H1 (cell line): ENCODE measurements around the gene STRN4. TPM values are rescaled to one million over a fixed set of nuclear protein-coding genes. Genes with fewer than 3 reads are reported as not detected.

Source experiments
- CTCF ChIA-PET: fragments of 300-600 bp; sonication (Branson Sonifier 250); formaldehyde crosslinking; loops from one replicate; lab custom pipeline; 2021; ENCODE audit not compliant: partially characterized antibody; lab: Charles Lee
- POLR2A ChIA-PET: fragments of 300-600 bp; sonication (Branson Sonifier 250); formaldehyde crosslinking; loops from one replicate; lab custom pipeline; 2021; ENCODE audit warnings: inconsistent platforms; ENCODE audit not compliant: partially characterized antibody; lab: Charles Lee
- DNase-seq, 2 experiments: peaks; one replicate each; pipeline versions ENCODE4 v3.0.0 to v3.0.0-alpha.2; 2010 to 2022; ENCODE audit warnings: low spot score in 2 of 2, low read depth in 1 of 2, mixed read lengths in 1 of 2
- FAIRE-seq: peaks from 2 replicates; lab custom pipeline; 2011; peaks lifted over from hg19 to GRCh38; lab: Jason Lieb, UNC
- H2AFZ ChIP-seq: 2 replicates; pipeline ENCODE4 v1.8.1; 2012; ENCODE audit warnings: low read length, inconsistent platforms
- H2AK5ac ChIP-seq: 2 replicates; pipeline ENCODE4 v1.6.1; 2013; ENCODE audit warnings: low read depth, low read length
- H2BK120ac ChIP-seq: replicated peaks from 2 replicates; pipeline ENCODE3; 2013; ENCODE audit warnings: low read depth, low read length, inconsistent platforms
- H2BK12ac ChIP-seq: 2 replicates; pipeline ENCODE4 v1.6.1; 2013; ENCODE audit warnings: low read depth, low read length
- H2BK15ac ChIP-seq: 2 replicates; pipeline ENCODE4 v1.6.1; 2013; ENCODE audit warnings: low read length
- H2BK20ac ChIP-seq: 2 replicates; pipeline ENCODE4 v1.6.1; 2013; ENCODE audit warnings: low read length
- H2BK5ac ChIP-seq: 2 replicates; pipeline ENCODE4 v1.6.1; 2013; ENCODE audit warnings: low read depth, low read length
- H3K14ac ChIP-seq: 2 replicates; pipeline ENCODE4 v1.6.1; 2013; ENCODE audit warnings: inconsistent platforms; ENCODE audit not compliant: insufficient read length
- H3K18ac ChIP-seq: 2 replicates; pipeline ENCODE4 v1.6.1; 2013; ENCODE audit warnings: low read length; ENCODE audit errors: extremely low read depth
- H3K23ac ChIP-seq: 2 replicates; pipeline ENCODE4 v1.6.1; 2013; ENCODE audit warnings: inconsistent platforms; ENCODE audit not compliant: insufficient read length
- H3K23me2 ChIP-seq: 2 replicates; pipeline ENCODE4 v1.6.1; 2013; ENCODE audit warnings: low read depth, low read length
- H3K27ac ChIP-seq: 2 replicates; pipeline ENCODE4 v1.6.1; 2011; ENCODE audit warnings: low read depth, low read length, inconsistent platforms
- H3K27me3 ChIP-seq, 4 experiments: replicated peaks in 1 of 4; 1 replicate in 1 of 4; 2 replicates in 3 of 4; pipeline versions ENCODE4 v1.6.1 to v1.8.1; 2011 to 2013; ENCODE audit warnings: low read length in 3 of 4, mild to moderate bottlenecking in 3 of 4, inconsistent platforms in 2 of 4, mixed read lengths in 2 of 4, moderate library complexity in 1 of 4; ENCODE audit not compliant: control insufficient read depth in 3 of 4, insufficient read depth in 3 of 4; ENCODE audit errors: extremely low read depth in 1 of 4
- H3K36me3 ChIP-seq, 4 experiments: 2 replicates each; pipeline versions ENCODE4 v1.6.1 to v1.8.1; 2011 to 2013; ENCODE audit warnings: mild to moderate bottlenecking in 4 of 4, low read length in 3 of 4, moderate library complexity in 2 of 4, control low read depth in 1 of 4, inconsistent platforms in 1 of 4; ENCODE audit not compliant: insufficient read depth in 4 of 4, control insufficient read depth in 2 of 4
- H3K4ac ChIP-seq: replicated peaks from 2 replicates; pipeline ENCODE3; 2013; ENCODE audit warnings: low read length, low read depth, mixed read lengths, inconsistent platforms; ENCODE audit not compliant: insufficient read length
- H3K4me1 ChIP-seq, 4 experiments: replicated peaks in 1 of 4; 1 replicate in 1 of 4; 2 replicates in 3 of 4; pipeline versions ENCODE4 v1.6.1 to v1.8.1; 2011 to 2013; ENCODE audit warnings: low read length in 3 of 4, inconsistent platforms in 2 of 4, mixed read lengths in 1 of 4; ENCODE audit not compliant: insufficient read depth in 4 of 4, control insufficient read depth in 3 of 4
- H3K4me2 ChIP-seq, 2 experiments: 2 replicates each; pipeline versions ENCODE4 v1.6.1 to v1.8.1; 2011 to 2013; ENCODE audit warnings: low read depth in 2 of 2, low read length in 2 of 2, control low read depth in 1 of 2, inconsistent platforms in 1 of 2, mild to moderate bottlenecking in 1 of 2; ENCODE audit not compliant: insufficient read depth in 1 of 2
- H3K4me3 ChIP-seq, 4 experiments: fragments of 200-600, 300-600 bp in 1 of 4; sonication (generic), shearing (Covaris generic), sonication (Bioruptor Twin) in 1 of 4; 2 replicates each; pipeline versions ENCODE4 v1.5.1 to v1.8.1; 2011 to 2016; ENCODE audit warnings: low read length in 4 of 4, low read depth in 3 of 4, control low read depth in 2 of 4, inconsistent platforms in 2 of 4, mild to moderate bottlenecking in 2 of 4, mixed read lengths in 1 of 4, moderate library complexity in 1 of 4; ENCODE audit not compliant: insufficient read depth in 2 of 4; ENCODE audit errors: extremely low read depth in 1 of 4
- H3K56ac ChIP-seq: replicated peaks from 2 replicates; pipeline ENCODE3; 2013; ENCODE audit warnings: low read depth, mild to moderate bottlenecking, mixed read lengths, low read length, inconsistent platforms; ENCODE audit not compliant: insufficient read length
- H3K79me1 ChIP-seq: 2 replicates; pipeline ENCODE4 v1.6.1; 2013; ENCODE audit warnings: low read depth, low read length, control low read depth
- H3K79me2 ChIP-seq, 2 experiments: 2 replicates each; pipeline versions ENCODE4 v1.6.1 to v1.8.1; 2012 to 2013; ENCODE audit warnings: low read length in 2 of 2, mild to moderate bottlenecking in 2 of 2, inconsistent platforms in 1 of 2; ENCODE audit not compliant: insufficient read depth in 2 of 2, control insufficient read depth in 1 of 2
- H3K9ac ChIP-seq, 4 experiments: replicated peaks in 1 of 4; 1 replicate in 1 of 4; 2 replicates in 3 of 4; pipeline versions ENCODE4 v1.6.1 to v1.8.1; 2011 to 2013; ENCODE audit warnings: low read depth in 3 of 4, low read length in 3 of 4, control low read depth in 2 of 4, mild to moderate bottlenecking in 2 of 4, moderate library complexity in 2 of 4, inconsistent platforms in 1 of 4; ENCODE audit errors: extremely low read depth in 1 of 4
- H3K9me3 ChIP-seq, 2 experiments: 2 replicates each; pipeline versions ENCODE4 v1.6.1 to v1.8.1; 2012 to 2013; ENCODE audit warnings: mild to moderate bottlenecking in 2 of 2, moderate library complexity in 2 of 2, control low read depth in 1 of 2, inconsistent platforms in 1 of 2, low read depth in 1 of 2, low read length in 1 of 2, mixed read lengths in 1 of 2; ENCODE audit not compliant: insufficient read depth in 2 of 2
- H4K20me1 ChIP-seq, 2 experiments: replicated peaks in 1 of 2; 2 replicates each; pipeline versions ENCODE3 to v1.8.1; 2011 to 2013; ENCODE audit warnings: inconsistent platforms in 2 of 2, low read length in 2 of 2, mild to moderate bottlenecking in 1 of 2; ENCODE audit not compliant: insufficient read depth in 2 of 2, control insufficient read depth in 1 of 2
- H4K5ac ChIP-seq: 2 replicates; pipeline ENCODE4 v1.6.1; 2013; ENCODE audit warnings: low read length, low read depth, mixed read lengths, inconsistent platforms; ENCODE audit not compliant: insufficient read length
- H4K8ac ChIP-seq: 2 replicates; pipeline ENCODE4 v1.8.0; 2013; ENCODE audit warnings: mild to moderate bottlenecking, moderate library complexity, low read length, inconsistent platforms; ENCODE audit not compliant: insufficient read depth; ENCODE audit errors: extremely low read depth
- H4K91ac ChIP-seq: replicated peaks from 2 replicates; pipeline ENCODE3; 2013; ENCODE audit warnings: low read length, mixed read lengths, inconsistent platforms; ENCODE audit not compliant: insufficient read length
- MAX ChIP-seq: IDR thresholded peaks from 2 replicates; pipeline ENCODE4 v1.6.1; 2012; ENCODE audit warnings: inconsistent platforms
- POU5F1 ChIP-seq: IDR thresholded peaks from 2 replicates; pipeline ENCODE4 v1.6.1; 2011; ENCODE audit warnings: low read depth, mild to moderate bottlenecking, low read length, moderate library complexity
- ZNF274 ChIP-seq: IDR thresholded peaks from 2 replicates; pipeline ENCODE4 v1.7.0; 2012; ENCODE audit warnings: low read length, borderline replicate concordance; ENCODE audit errors: extremely low read depth
- WGBS, 2 experiments: shearing (Covaris generic) in 1 of 2; methylation state at CpG; one replicate each; pipeline versions ENCODE4 v1.1.6 to v1.1.7; 2013 to 2015; ENCODE audit warnings: low lambda C conversion rate in 2 of 2, mixed read lengths in 2 of 2, inconsistent platforms in 1 of 2, low coverage in 1 of 2, missing lambda C conversion rate in 1 of 2; ENCODE audit not compliant: insufficient replicate concordance in 2 of 2, insufficient coverage in 1 of 2, insufficient read length in 1 of 2; ENCODE audit errors: extremely low coverage in 1 of 2, missing lambda C conversion rate in 1 of 2; 5-methylcytosine and 5-hydroxymethylcytosine counted together
- polyA plus RNA-seq, 7 experiments: library from polyadenylated mRNA; depleted of rRNA in 3 of 7; stranded (reverse) in 5 of 7; unstranded in 2 of 7; fragments of >200 nt in 5 of 7; fragments of 200-250 nt in 2 of 7; gene quantifications; 1 replicate in 5 of 7; 2 replicates in 1 of 7; 4 replicates in 1 of 7; pipeline versions ENCODE4 v1.2.1 to v1.2.3, GENCODE V29; 2011 to 2013; ENCODE audit warnings: missing spikeins in 2 of 7, mixed read lengths in 2 of 7
- total RNA-seq: library from RNA; stranded (reverse); fragmentation: NEBNext Ultra II Directional; extraction: Animal tissue kit (Norgen Biotek cat#: 25700); gene quantifications from 2 replicates; pipeline ENCODE4 v1.2.1, GENCODE V29; 2021

The STRN4 gene
- total and polyA plus RNA-seq, 2 of the 8 experiments (the other 6 are each of a cell fraction or from before 2014, with no cell fraction given): 120 to 187 TPM

GRCh38 chr19:46718934-46719622, 27.2 kb downstream of the STRN4 start:
- CTCF ChIA-PET: interaction anchor here (1.0 to 15.8 kb wide), 5 partner anchors 10 to 57 kb away, joined by 5 to 188 read pairs (median 17); no protein-coding TSS in a partner anchor
- TF ChIP-seq POU5F1 (no peak), MAX (no peak), ZNF274 (no peak)

More at GRCh38 chr19:46718934-46719622, 27.2 kb downstream of the STRN4 start:
- Histone ChIP-seq H3K4me3 (no peak overlapping the region), H3K4me1 (peaks cover 0 to 13% (median 6%) of the 10 kb centered on the region in 4 experiments; a peak in 5 of 7 replicates), H3K23me2 (peaks cover 11% of the 10 kb centered on the region; the same call in 1 of the 2 replicates), H3K27me3 (no peaks in the 10 kb centered on the region), H4K20me1 (peaks cover 7 to 19% of the 10 kb centered on the region in 2 experiments), H2BK5ac (no peak overlapping the region), H3K79me1 (0 out of 2 replicates have a peak, but pooled peaks cover 4% of the 10 kb centered on the region), H3K18ac (no peak overlapping the region), H2AK5ac (no peak overlapping the region), H2BK12ac (no peak overlapping the region), H3K56ac (no peak overlapping the region), H3K14ac (no peak overlapping the region), H3K9ac (no peak overlapping the region), H2BK15ac (no peak overlapping the region), H4K91ac (no peak overlapping the region), H3K4me2 (no peak overlapping the region), H2AFZ (no peak overlapping the region), H3K9me3 (no peaks in the 10 kb centered on the region), H2BK20ac (no peak overlapping the region), H4K5ac (no peak overlapping the region), H4K8ac (no peak overlapping the region; the same call in 1 of the 2 replicates), H2BK120ac (no peak overlapping the region), H3K36me3 (peaks cover 2 to 37% (median 28%) of the 10 kb centered on the region in 4 experiments; a peak in 5 of 8 replicates), H3K23ac (no peak overlapping the region), H3K4ac (no peak overlapping the region), H3K79me2 (peaks cover 0 to 15% of the 10 kb centered on the region in 2 experiments; a peak in 2 of 4 replicates), H3K27ac (no peak overlapping the region)
- POLR2A ChIA-PET: interaction anchor here (1.2 to 2.8 kb wide), 5 partner anchors 9 to 70 kb away, joined by 3 to 7 read pairs (median 5); partner anchors contain the start of gene SLC1A5
- DNase-seq (no peak), FAIRE-seq (no peak)
- WGBS, 2 experiments: 79% methylated on average over 12 of the region's 15 CpGs; no CpG with 5 or more reads in 1 of the 2 experiments
